SK-N-SH (cell line): ENCODE data around the gene PRKAB1. TPM values are rescaled to one million over a fixed set of nuclear protein-coding genes. Genes with fewer than 3 reads are reported as not detected.

ENCODE experiments used
- CTCF ChIA-PET: fragments of 300-600, 350-600 bp; formaldehyde crosslinking; extraction: SDS; loops from one replicate; lab custom pipeline; 2021; lab: Yijun Ruan, JAX
- POLR2A ChIA-PET: fragments of 350-600 bp; sonication (Branson Sonifier 250); formaldehyde crosslinking; extraction: SDS; loops from one replicate; lab custom pipeline; 2020; ENCODE audit warnings: antibody characterized with exemption, inconsistent platforms; lab: Yijun Ruan, JAX
- DNase-seq: peaks from one replicate; pipeline ENCODE4 v3.0.0; 2012
- H2AFZ ChIP-seq: fragments of 200-600 bp; sonication (generic); 2 replicates; pipeline ENCODE4 v1.8.1; 2016; ENCODE audit warnings: antibody characterized with exemption, mild to moderate bottlenecking, low read depth
- H3F3A ChIP-seq: fragments of 200-600 bp; sonication (generic); replicated peaks from 2 replicates; pipeline ENCODE3; 2016; ENCODE audit warnings: antibody characterized with exemption, mild to moderate bottlenecking; ENCODE audit not compliant: insufficient read depth
- H3K27ac ChIP-seq, 2 experiments: fragments of 200-500 bp in 1 of 2; fragments of 200-600 bp in 1 of 2; sonication (Bioruptor generic) in 1 of 2; sonication (generic), shearing (Covaris generic) in 1 of 2; 2 replicates each; pipeline versions ENCODE4 v1.5.1 to v1.6.1; 2014 to 2016; ENCODE audit warnings: low read depth in 2 of 2, inconsistent platforms in 1 of 2, low read length in 1 of 2, mild to moderate bottlenecking in 1 of 2, mixed read lengths in 1 of 2
- H3K27me3 ChIP-seq: fragments of 200-600 bp; sonication (generic), shearing (Covaris generic); 2 replicates; pipeline ENCODE4 v1.6.1; 2016; ENCODE audit warnings: mixed run types; ENCODE audit not compliant: insufficient read depth
- H3K36me3 ChIP-seq, 2 experiments: fragments of 200-500 bp in 1 of 2; fragments of 200-600 bp in 1 of 2; sonication (Bioruptor generic) in 1 of 2; sonication (generic) in 1 of 2; replicated peaks in 1 of 2; 2 replicates each; pipeline versions ENCODE3 to v1.5.1; 2014 to 2016; ENCODE audit warnings: low read length in 1 of 2, mild to moderate bottlenecking in 1 of 2; ENCODE audit not compliant: insufficient read depth in 2 of 2, control insufficient read depth in 1 of 2
- H3K4me1 ChIP-seq, 2 experiments: fragments of 200-500 bp in 1 of 2; fragments of 200-600 bp in 1 of 2; sonication (Bioruptor generic) in 1 of 2; sonication (generic), shearing (Covaris generic) in 1 of 2; 2 replicates each; pipeline versions ENCODE4 v1.5.1 to v1.6.1; 2014 to 2016; ENCODE audit warnings: low read depth in 1 of 2, low read length in 1 of 2, mixed run types in 1 of 2; ENCODE audit not compliant: insufficient read depth in 2 of 2, control insufficient read depth in 1 of 2
- H3K4me2 ChIP-seq: fragments of 200-600 bp; sonication (generic), shearing (Covaris generic); 2 replicates; pipeline ENCODE4 v1.6.1; 2017; ENCODE audit warnings: mixed run types
- H3K4me3 ChIP-seq, 2 experiments: fragments of 200-500 bp in 1 of 2; fragments of 200-600 bp in 1 of 2; sonication (Bioruptor generic) in 1 of 2; sonication (generic), shearing (Covaris generic) in 1 of 2; 2 replicates each; pipeline versions ENCODE4 v1.5.1 to v1.8.1; 2014 to 2016; ENCODE audit warnings: low read depth in 2 of 2, inconsistent platforms in 1 of 2, low read length in 1 of 2, mild to moderate bottlenecking in 1 of 2, mixed read lengths in 1 of 2, moderate library complexity in 1 of 2
- H3K79me2 ChIP-seq: fragments of 200-600 bp; sonication (generic); 2 replicates; pipeline ENCODE4 v1.8.1; 2017; ENCODE audit warnings: mild to moderate bottlenecking; ENCODE audit not compliant: insufficient read depth
- H3K9ac ChIP-seq: fragments of 200-600 bp; sonication (generic); 2 replicates; pipeline ENCODE4 v1.6.1; 2017; ENCODE audit warnings: mixed run types
- H3K9me2 ChIP-seq: fragments of 200-600 bp; sonication (generic); 2 replicates; pipeline ENCODE4 v1.6.1; 2017; ENCODE audit warnings: mixed run types
- H3K9me3 ChIP-seq: fragments of 200-600 bp; sonication (generic); 2 replicates; pipeline ENCODE4 v1.6.1; 2017; ENCODE audit warnings: mixed run types, mild to moderate bottlenecking, moderate library complexity
- H4K20me1 ChIP-seq: fragments of 200-600 bp; sonication (generic); 2 replicates; pipeline ENCODE4 v1.6.1; 2017; ENCODE audit warnings: mild to moderate bottlenecking, mixed run types; ENCODE audit not compliant: insufficient read depth
- CHD2 ChIP-seq: fragments of 150-350 bp; IDR thresholded peaks from 2 replicates; pipeline ENCODE4 v1.6.1; 2018; ENCODE audit warnings: low read length; ENCODE audit not compliant: partially characterized antibody
- CTCF ChIP-seq: fragments of 200-600 bp; sonication (generic); IDR thresholded peaks from 2 replicates; pipeline ENCODE4 v1.6.1; 2017; ENCODE audit warnings: antibody characterized with exemption, mild to moderate bottlenecking, moderate library complexity
- FOSL2 ChIP-seq: IDR thresholded peaks from 2 replicates; pipeline ENCODE4 v1.4.0; 2012; ENCODE audit warnings: low read depth, mild to moderate bottlenecking, moderate library complexity, borderline replicate concordance
- GABPA ChIP-seq: IDR thresholded peaks from 2 replicates; pipeline ENCODE4 v1.4.0; 2012; ENCODE audit warnings: low read depth, mild to moderate bottlenecking
- IRF3 ChIP-seq: fragments of 150-350 bp; IDR thresholded peaks from 2 replicates; pipeline ENCODE4 v1.6.1; 2016; ENCODE audit warnings: mild to moderate bottlenecking, low read depth, low read length
- MEF2A ChIP-seq: IDR thresholded peaks from 2 replicates; pipeline ENCODE4 v1.4.0; 2012; ENCODE audit warnings: low read depth, borderline replicate concordance
- NRF1 ChIP-seq: IDR thresholded peaks from 2 replicates; pipeline ENCODE4 v1.6.1; 2012; ENCODE audit warnings: low read depth, mild to moderate bottlenecking, low read length
- PBX3 ChIP-seq: IDR thresholded peaks from 2 replicates; pipeline ENCODE4; 2012
- POLR2AphosphoS5 ChIP-seq: IDR thresholded peaks from 2 replicates; pipeline ENCODE4 v1.6.1; 2012; ENCODE audit warnings: low read depth, low read length
- RFX5 ChIP-seq: IDR thresholded peaks from 2 replicates; pipeline ENCODE4 v1.6.1; 2012; ENCODE audit warnings: mild to moderate bottlenecking, improper control_type of control experiment, low read length
- TCF12 ChIP-seq: IDR thresholded peaks from 2 replicates; pipeline ENCODE4 v1.4.0; 2012
- USF1 ChIP-seq: IDR thresholded peaks from 2 replicates; pipeline ENCODE4 v1.4.0; 2012; ENCODE audit warnings: low read depth, borderline replicate concordance
- YY1 ChIP-seq: IDR thresholded peaks from 2 replicates; pipeline ENCODE4 v1.4.0; 2012; ENCODE audit warnings: low read depth, mild to moderate bottlenecking
- ZBTB33 ChIP-seq: IDR thresholded peaks from 2 replicates; pipeline ENCODE4 v1.4.0; 2012; ENCODE audit warnings: low read depth, borderline replicate concordance
- WGBS: methylation state at CpG from one replicate; pipeline ENCODE4 v1.1.6; 2017; ENCODE audit warnings: low lambda C conversion rate; 5-methylcytosine and 5-hydroxymethylcytosine counted together
- polyA plus RNA-seq, 3 experiments: library from polyadenylated mRNA; depleted of rRNA; stranded (reverse); fragments of >200 nt; gene quantifications; 2 replicates each; pipeline ENCODE4 v1.2.3, GENCODE V29; 2012

Gene PRKAB1
- polyA plus RNA-seq, 1 of the 3 experiments (the other 2 are of a cell fraction) = 28.9 TPM

GRCh38 chr12:119718141-119718540, 50.2 kb downstream of the PRKAB1 start (continued):
- no peak for TF ChIP-seq USF1
- TF ChIP-seq CTCF = no peak

- Histone ChIP-seq H3K9me3 (no peaks in the 10 kb centered on the region), H4K20me1 (no peaks in the 10 kb centered on the region), H3K27ac (no peak overlapping the region), H3K79me2 (no peaks in the 10 kb centered on the region)
- POLR2A ChIA-PET = no interaction called here
- TF ChIP-seq ZBTB33 = no peak
- TF ChIP-seq NRF1 = no peak
- TF ChIP-seq POLR2AphosphoS5 = no peak
- TF ChIP-seq, all 33 proteins: peak for 0
- Histone ChIP-seq H2AFZ (no peak overlapping the region), H3K36me3 (peaks cover 6 to 11% of the 10 kb centered on the region in 2 experiments), H3K27me3 (no peaks in the 10 kb centered on the region), H3K9ac (no peak overlapping the region), H3K9me2 (no peaks in the 10 kb centered on the region), H3F3A (no peaks in the 10 kb centered on the region), H3K4me3 (no peak overlapping the region), H3K4me1 (0 out of 4 replicates have a peak, but pooled peaks cover 0 to 4% of the 10 kb centered on the region in 2 experiments), H3K4me2 (no peak overlapping the region)
- CTCF ChIA-PET = no interaction called here
- DNase-seq = no peak
Measured at GRCh38 chr12:119720349-119720748, 52.4 kb downstream of the PRKAB1 start.

GRCh38 chr12:119721306-119721705, 53.4 kb downstream of the PRKAB1 start:
- WGBS = 94% methylated on average over 4 of the region's 4 CpGs
- no peak overlapping the region for H3K27ac ChIP-seq
- no peaks in the 10 kb centered on the region for H3F3A ChIP-seq
- DNase-seq = no peak
- no peaks in the 10 kb centered on the region for H3K9me3 ChIP-seq
- no peak overlapping the region for H2AFZ ChIP-seq
- H3K4me2 ChIP-seq = no peak overlapping the region
- no peaks in the 10 kb centered on the region for H3K9me2 ChIP-seq
- H3K9ac ChIP-seq = no peak overlapping the region
- CTCF ChIA-PET = no interaction called here
- POLR2A ChIA-PET = no interaction called here
- no peaks in the 10 kb centered on the region for H3K79me2 ChIP-seq
- 0 out of 4 replicates have a peak, but pooled peaks cover 0 to 4% of the 10 kb centered on the region in 2 experiments for H3K4me1 ChIP-seq
- peaks cover 6 to 9% of the 10 kb centered on the region in 2 experiments for H3K36me3 ChIP-seq
- no peak overlapping the region for H3K4me3 ChIP-seq
- no peaks in the 10 kb centered on the region for H4K20me1 ChIP-seq
- no peaks in the 10 kb centered on the region for H3K27me3 ChIP-seq
- no peak for TF ChIP-seq MEF2A
- TF ChIP-seq RFX5 = no peak
- TF ChIP-seq PBX3 = no peak
- no peak for TF ChIP-seq TCF12
- no peak for TF ChIP-seq YY1
- TF ChIP-seq IRF3 = no peak
- TF ChIP-seq GABPA = no peak
- TF ChIP-seq FOSL2 = no peak
- no peak for TF ChIP-seq NRF1
- TF ChIP-seq CHD2 = no peak
- no peak for TF ChIP-seq ZBTB33
- no peak for TF ChIP-seq CTCF
